H1 (cell line): Measurements from ENCODE around the gene MACROD2. TPM values are rescaled to one million over a fixed set of nuclear protein-coding genes. Genes with fewer than 3 reads are reported as not detected.

Source experiments
- ATF3 ChIP-seq: IDR thresholded peaks from 2 replicates; pipeline ENCODE4 v1.6.1; 2011; ENCODE audit warnings: low read depth, mild to moderate bottlenecking, low read length; ENCODE audit not compliant: insufficient read depth
- BCL11A ChIP-seq, 2 experiments: IDR thresholded peaks; one replicate each; pipeline ENCODE4 v1.6.1; 2011; ENCODE audit warnings: low read depth in 2 of 2, low read length in 2 of 2, mild to moderate bottlenecking in 2 of 2
- CEBPB ChIP-seq: IDR thresholded peaks from 2 replicates; pipeline ENCODE4 v1.6.1; 2012; ENCODE audit warnings: low read depth, low read length
- RNF2 ChIP-seq: fragments of 200-900, 300-1000 bp; sonication (generic); IDR thresholded peaks from 2 replicates; pipeline ENCODE4 v1.7.1; 2016; ENCODE audit warnings: borderline replicate concordance, low read depth, mild to moderate bottlenecking, antibody characterized with exemption, low read length; ENCODE audit not compliant: poor library complexity, severe bottlenecking; ENCODE audit errors: missing control alignments
- RXRA ChIP-seq: IDR thresholded peaks from 2 replicates; pipeline ENCODE4 v1.6.1; 2011; ENCODE audit warnings: low read depth, mild to moderate bottlenecking, low read length, moderate library complexity; ENCODE audit not compliant: insufficient read depth
- SRF ChIP-seq: IDR thresholded peaks from 2 replicates; pipeline ENCODE4 v1.6.1; 2011; ENCODE audit warnings: mild to moderate bottlenecking, low read depth, low read length, moderate library complexity
- SUZ12 ChIP-seq: fragments of 200-600 bp; sonication (generic); IDR thresholded peaks from 2 replicates; pipeline ENCODE4 v1.6.1; 2012; ENCODE audit warnings: mild to moderate bottlenecking, inconsistent platforms, low read length, moderate library complexity, mixed read lengths
- polyA plus RNA-seq, 7 experiments: library from polyadenylated mRNA; depleted of rRNA in 3 of 7; stranded (reverse) in 5 of 7; unstranded in 2 of 7; fragments of >200 nt in 5 of 7; fragments of 200-250 nt in 2 of 7; gene quantifications; 1 replicate in 5 of 7; 2 replicates in 1 of 7; 4 replicates in 1 of 7; pipeline versions ENCODE4 v1.2.1 to v1.2.3, GENCODE V29; 2011 to 2013; ENCODE audit warnings: missing spikeins in 2 of 7, mixed read lengths in 2 of 7
- total RNA-seq: library from RNA; stranded (reverse); fragmentation: NEBNext Ultra II Directional; extraction: Animal tissue kit (Norgen Biotek cat#: 25700); gene quantifications from 2 replicates; pipeline ENCODE4 v1.2.1, GENCODE V29; 2021

Gene MACROD2
- total and polyA plus RNA-seq, 2 of the 8 experiments (the other 6 are each of a cell fraction or from before 2014, with no cell fraction given): 0.70 to 3.9 TPM

GRCh38 chr20:15945289-15945688 lies 1950.0 kb downstream of the MACROD2 start (continued):
- no peak for TF ChIP-seq RXRA
- TF ChIP-seq SRF: no peak
- no peak for TF ChIP-seq SUZ12
- no peak for TF ChIP-seq RNF2
- no peak for TF ChIP-seq ATF3
- no peak for TF ChIP-seq BCL11A (IDR thresholded peaks at IDR 0.05; ENCODE audit: low read depth in 2 of 2, low read length in 2 of 2)
- TF ChIP-seq CEBPB: no peak
